Fibroblast of lung (primary cell): ENCODE measurements around the gene ELK3. TPM values are rescaled to one million over a fixed set of nuclear protein-coding genes. Genes with fewer than 3 reads are reported as not detected.

Experiments used
- DNase-seq, 2 donors: peaks; one replicate each; pipeline versions ENCODE4 v3.0.0 to v3.0.0-alpha.2; 2010; ENCODE audit warnings: low read depth in 2 of 2
- H2AFZ ChIP-seq: 2 replicates; pipeline ENCODE4 v1.5.1; 2012; ENCODE audit warnings: low read length, control low read depth, inconsistent platforms
- H3K27ac ChIP-seq: 2 replicates; pipeline ENCODE4 v1.5.1; 2011; ENCODE audit warnings: low read length, control low read depth; ENCODE audit not compliant: insufficient read depth
- H3K27me3 ChIP-seq: 2 replicates; pipeline ENCODE4 v1.5.1; 2011; ENCODE audit warnings: mild to moderate bottlenecking, low read length; ENCODE audit not compliant: control insufficient read depth, insufficient read depth
- H3K36me3 ChIP-seq: 2 replicates; pipeline ENCODE4 v1.5.1; 2011; ENCODE audit warnings: low read length; ENCODE audit not compliant: control insufficient read depth, insufficient read depth
- H3K4me1 ChIP-seq: 2 replicates; pipeline ENCODE4 v1.5.1; 2011; ENCODE audit warnings: low read length; ENCODE audit not compliant: control insufficient read depth, insufficient read depth; ENCODE audit errors: extremely low read depth
- H3K4me2 ChIP-seq: 2 replicates; pipeline ENCODE4 v1.5.1; 2011; ENCODE audit warnings: low read length, control low read depth; ENCODE audit not compliant: insufficient read depth; ENCODE audit errors: extremely low read depth
- H3K4me3 ChIP-seq, 4 experiments: fragments of 200-600 bp in 1 of 4; sonication (generic) in 1 of 4; replicated peaks in 1 of 4; 2 replicates each; pipeline ENCODE4 v1.5.1; 2011 to 2016; ENCODE audit warnings: low read length in 4 of 4, low read depth in 3 of 4, mild to moderate bottlenecking in 3 of 4, control low read depth in 2 of 4, inconsistent platforms in 1 of 4, mixed read lengths in 1 of 4; ENCODE audit not compliant: insufficient read depth in 1 of 4; ENCODE audit errors: control extremely low read depth in 1 of 4
- H3K79me2 ChIP-seq: 2 replicates; pipeline ENCODE4 v1.5.1; 2012; ENCODE audit warnings: mild to moderate bottlenecking, low read length, inconsistent platforms; ENCODE audit not compliant: control insufficient read depth, insufficient read depth
- H3K9ac ChIP-seq: 2 replicates; pipeline ENCODE4 v1.5.1; 2011; ENCODE audit warnings: mild to moderate bottlenecking, low read length, control low read depth; ENCODE audit not compliant: insufficient read depth
- H3K9me3 ChIP-seq: 2 replicates; pipeline ENCODE4 v1.5.1; 2012; ENCODE audit warnings: low read depth, low read length; ENCODE audit not compliant: control insufficient read depth, insufficient read depth
- H4K20me1 ChIP-seq: 2 replicates; pipeline ENCODE4 v1.5.1; 2011; ENCODE audit warnings: low read length; ENCODE audit not compliant: control insufficient read depth, insufficient read depth; ENCODE audit errors: extremely low read depth
- EZH2 ChIP-seq: IDR thresholded peaks from 2 replicates; pipeline ENCODE4 v1.5.1; 2012; ENCODE audit warnings: low read length, control low read depth, mild to moderate bottlenecking; ENCODE audit errors: missing control alignments
- polyA plus RNA-seq, 2 donors: library from polyadenylated mRNA; depleted of rRNA in 1 of 2; stranded (reverse) in 1 of 2; unstranded in 1 of 2; fragments of >200 nt; gene quantifications; 2 replicates each; pipeline ENCODE4 v1.2.1, GENCODE V29; 2011 to 2012; ENCODE audit warnings: missing spikeins in 1 of 2
- total RNA-seq: library from RNA; depleted of rRNA; stranded (reverse); fragments of >200 nt; gene quantifications from 2 replicates; pipeline ENCODE4 v1.2.1, GENCODE V29; 2014
- TF ChIP-seq, protein P1 (sequence below), 2 donors: IDR thresholded peaks in 1 of 2; conservative IDR thresholded peaks in 1 of 2; 1 replicate in 1 of 2; 2 replicates in 1 of 2; pipeline ENCODE4 v1.5.1; 2011 to 2012; ENCODE audit warnings: low read length in 2 of 2, control low read depth in 1 of 2, inconsistent platforms in 1 of 2, low read depth in 1 of 2, mild to moderate bottlenecking in 1 of 2

Gene ELK3
- total and polyA plus RNA-seq, 2 donors (not counting 1 experiment from before 2014, with no cell fraction given): 14.7 to 27.9 TPM

DNA sequence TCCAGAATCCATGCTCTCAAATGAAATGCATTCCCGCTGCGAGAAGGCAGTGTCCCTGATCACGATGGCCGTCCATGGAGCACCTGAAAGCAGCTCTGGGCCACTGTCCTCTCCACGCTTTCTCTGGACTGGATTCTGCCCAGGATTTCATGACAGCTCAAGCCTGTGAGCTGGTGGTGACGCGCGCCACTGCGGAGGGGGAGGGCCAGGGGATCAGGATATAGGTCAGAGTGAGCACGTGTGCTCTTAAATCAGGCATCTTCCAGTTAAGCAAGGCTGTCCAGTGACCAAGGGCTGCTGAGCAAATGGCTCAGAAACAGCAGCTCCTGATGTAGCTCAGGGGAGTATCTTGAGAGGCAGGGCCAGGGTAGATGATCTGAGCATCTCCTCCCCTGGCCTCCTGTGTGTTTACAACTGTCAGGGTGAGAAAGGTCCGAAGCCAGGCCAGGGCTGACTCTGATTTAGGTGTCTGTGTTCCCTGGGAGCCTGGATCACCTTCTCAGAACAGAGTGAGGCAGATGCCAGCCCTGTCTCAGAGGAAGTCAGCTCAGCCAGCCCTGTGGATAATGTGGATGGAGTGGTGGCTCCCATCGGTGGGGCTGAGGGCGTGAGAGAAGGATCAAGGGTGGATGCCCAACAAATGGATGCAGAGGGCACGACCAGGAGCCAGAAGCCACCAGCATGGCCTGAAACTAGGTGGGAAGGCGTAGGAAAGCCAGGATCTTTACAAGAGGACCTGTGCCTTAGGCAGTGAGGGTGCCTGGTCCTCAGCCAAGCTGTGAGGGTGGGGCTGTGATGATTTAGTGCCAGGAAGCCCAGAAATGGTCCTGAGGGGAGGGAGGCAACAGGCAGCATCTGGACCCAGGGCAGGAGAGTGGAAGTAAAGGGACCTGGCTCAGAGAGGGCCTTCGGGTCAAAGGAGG is 55.3 kb downstream of the ELK3 start:
- TF ChIP-seq, protein P1, sequence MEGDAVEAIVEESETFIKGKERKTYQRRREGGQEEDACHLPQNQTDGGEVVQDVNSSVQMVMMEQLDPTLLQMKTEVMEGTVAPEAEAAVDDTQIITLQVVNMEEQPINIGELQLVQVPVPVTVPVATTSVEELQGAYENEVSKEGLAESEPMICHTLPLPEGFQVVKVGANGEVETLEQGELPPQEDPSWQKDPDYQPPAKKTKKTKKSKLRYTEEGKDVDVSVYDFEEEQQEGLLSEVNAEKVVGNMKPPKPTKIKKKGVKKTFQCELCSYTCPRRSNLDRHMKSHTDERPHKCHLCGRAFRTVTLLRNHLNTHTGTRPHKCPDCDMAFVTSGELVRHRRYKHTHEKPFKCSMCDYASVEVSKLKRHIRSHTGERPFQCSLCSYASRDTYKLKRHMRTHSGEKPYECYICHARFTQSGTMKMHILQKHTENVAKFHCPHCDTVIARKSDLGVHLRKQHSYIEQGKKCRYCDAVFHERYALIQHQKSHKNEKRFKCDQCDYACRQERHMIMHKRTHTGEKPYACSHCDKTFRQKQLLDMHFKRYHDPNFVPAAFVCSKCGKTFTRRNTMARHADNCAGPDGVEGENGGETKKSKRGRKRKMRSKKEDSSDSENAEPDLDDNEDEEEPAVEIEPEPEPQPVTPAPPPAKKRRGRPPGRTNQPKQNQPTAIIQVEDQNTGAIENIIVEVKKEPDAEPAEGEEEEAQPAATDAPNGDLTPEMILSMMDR (conservative IDR thresholded peaks at IDR 0.05 in 1 of 2, IDR thresholded peaks at IDR 0.05 in 1 of 2; ENCODE audit: low read depth in 1 of 2, low read length in 2 of 2): no peak
- TF ChIP-seq EZH2: no peak
- peak overlapping the region; percentile 74 for H3K27ac ChIP-seq

DNA sequence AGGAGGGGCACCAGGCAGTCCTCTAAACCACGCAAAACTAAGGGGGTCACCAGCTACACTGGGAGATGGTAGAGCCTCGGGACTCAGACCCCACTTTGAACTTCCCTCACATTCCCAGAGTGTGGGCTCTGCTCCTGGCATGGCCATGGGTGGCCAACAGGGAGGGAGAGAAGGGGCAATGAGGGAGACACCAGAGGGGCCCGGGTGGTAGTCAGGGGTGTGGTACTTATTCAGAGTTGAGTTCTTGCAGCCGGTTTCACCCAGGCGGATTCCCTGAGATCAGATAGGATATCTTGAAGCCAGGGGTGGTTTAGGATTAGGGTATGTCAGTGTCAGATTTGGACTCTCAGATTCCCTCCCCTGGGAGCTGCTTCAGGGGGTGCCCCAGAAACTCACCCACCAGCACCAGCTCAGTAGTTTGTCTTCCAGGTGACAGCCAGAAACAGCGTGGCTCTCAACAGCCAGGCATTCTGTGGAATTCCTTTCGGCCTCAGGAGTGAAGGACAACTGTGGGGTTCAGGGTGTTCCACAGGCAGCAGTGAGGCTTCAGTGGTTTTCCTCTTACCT is 56.0 kb downstream of the ELK3 start:
- H3K4me2 ChIP-seq: no peak overlapping the region
- no peaks in the 10 kb centered on the region for H4K20me1 ChIP-seq
- H2AFZ ChIP-seq: no peak overlapping the region
- TF ChIP-seq EZH2: no peak
- TF ChIP-seq, protein P1 (conservative IDR thresholded peaks at IDR 0.05 in 1 of 2, IDR thresholded peaks at IDR 0.05 in 1 of 2; ENCODE audit: low read depth in 1 of 2, low read length in 2 of 2): no peak
- peak overlapping the region; percentile 74 for H3K27ac ChIP-seq
- no peaks in the 10 kb centered on the region for H3K9me3 ChIP-seq
- H3K27me3 ChIP-seq: no peaks in the 10 kb centered on the region
- peaks cover 8% of the 10 kb centered on the region for H3K36me3 ChIP-seq
- no peak overlapping the region for H3K9ac ChIP-seq
- H3K79me2 ChIP-seq: peaks cover 65% of the 10 kb centered on the region
- peaks cover 19% of the 10 kb centered on the region for H3K4me1 ChIP-seq
- DNase-seq: no peak
- H3K4me3 ChIP-seq: no peak overlapping the region

More for the DNA sequence above, 55.3 kb downstream of the ELK3 start:
- Histone ChIP-seq H3K4me3 (no peak overlapping the region), H3K79me2 (peaks cover 64% of the 10 kb centered on the region), H3K9me3 (no peaks in the 10 kb centered on the region), H3K9ac (peak overlapping the region; percentile 41), H2AFZ (no peak overlapping the region), H3K27me3 (no peaks in the 10 kb centered on the region), H3K4me1 (peaks cover 14% of the 10 kb centered on the region), H3K4me2 (no peak overlapping the region), H3K36me3 (peaks cover 8% of the 10 kb centered on the region), H4K20me1 (no peaks in the 10 kb centered on the region)
- peak; percentile 64 to 77 for DNase-seq

DNA sequence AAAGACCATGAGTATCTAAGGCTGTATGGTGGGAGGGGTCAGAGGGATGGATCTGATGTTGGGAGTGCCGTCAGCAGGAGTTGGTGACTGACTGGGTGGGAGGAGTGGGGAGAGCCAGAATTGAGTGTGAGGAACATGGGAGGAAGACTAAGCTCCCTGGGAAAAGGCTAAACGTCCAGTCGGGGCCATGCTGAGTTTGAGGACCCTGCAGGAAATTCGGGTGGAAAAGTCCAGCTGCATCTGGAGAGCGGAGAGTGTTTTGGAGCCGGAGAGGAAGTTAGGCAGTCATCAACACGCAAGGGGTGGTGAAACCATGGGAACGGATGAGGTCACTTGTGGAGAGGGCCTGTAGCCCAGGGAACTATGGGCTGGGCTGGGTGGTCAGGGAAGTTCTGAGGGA is 60.9 kb downstream of the ELK3 start:
- Histone ChIP-seq H3K27me3 (no peaks in the 10 kb centered on the region), H4K20me1 (no peaks in the 10 kb centered on the region), H3K4me1 (peaks cover 22% of the 10 kb centered on the region), H3K4me3 (no peak overlapping the region), H2AFZ (no peak overlapping the region), H3K27ac (peak overlapping the region; percentile 89), H3K9ac (peak overlapping the region; percentile 37), H3K4me2 (peak overlapping the region; percentile 21), H3K9me3 (no peaks in the 10 kb centered on the region), H3K79me2 (peaks cover 66% of the 10 kb centered on the region), H3K36me3 (no peaks in the 10 kb centered on the region)
- TF ChIP-seq, protein P1 (conservative IDR thresholded peaks at IDR 0.05 in 1 of 2, IDR thresholded peaks at IDR 0.05 in 1 of 2; ENCODE audit: low read depth in 1 of 2, low read length in 2 of 2): no peak
- peak; percentile 57 to 66 for DNase-seq
